IPS-18c (cell line): ENCODE data around the gene ARMC2.
"Not testable (repeated sequence)": the region's sequence is repeated elsewhere in the genome, so short reads cannot be mapped to it uniquely, and the experiment has no call there.

Experiments used
- H3K4me3 ChIP-seq: 2 replicates; pipeline ENCODE4 v1.7.0; 2013; ENCODE audit warnings: low read depth, mild to moderate bottlenecking, low read length, moderate library complexity; ENCODE audit not compliant: insufficient read depth
- H3K9me3 ChIP-seq: one replicate; pipeline ENCODE4 v1.6.1; 2013; ENCODE audit warnings: mild to moderate bottlenecking, low read length, moderate library complexity; ENCODE audit not compliant: control insufficient read depth, insufficient read depth

The ARMC2 gene

DNA sequence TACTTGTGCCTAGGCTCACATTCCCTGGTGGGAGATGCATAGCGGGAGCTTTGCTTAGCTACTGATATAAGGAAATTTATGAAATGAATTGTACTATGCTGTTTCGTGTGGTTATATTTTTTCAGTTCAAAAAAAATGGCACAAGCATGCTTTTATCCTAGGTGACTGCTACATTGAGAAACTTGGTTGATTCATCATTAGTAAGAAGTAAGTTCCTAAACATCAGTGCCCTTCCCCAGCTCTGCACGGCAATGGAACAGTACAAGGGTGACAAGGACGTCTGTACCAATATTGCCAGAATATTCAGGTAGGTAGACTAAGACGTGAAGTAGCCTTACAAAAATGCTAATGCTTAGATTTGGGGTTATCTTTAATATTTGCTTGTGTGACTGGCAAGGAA is 79.7 kb downstream of the ARMC2 start:
- no peak overlapping the region for H3K4me3 ChIP-seq
- H3K9me3 ChIP-seq: peaks cover 3% of the 10 kb centered on the region

DNA sequence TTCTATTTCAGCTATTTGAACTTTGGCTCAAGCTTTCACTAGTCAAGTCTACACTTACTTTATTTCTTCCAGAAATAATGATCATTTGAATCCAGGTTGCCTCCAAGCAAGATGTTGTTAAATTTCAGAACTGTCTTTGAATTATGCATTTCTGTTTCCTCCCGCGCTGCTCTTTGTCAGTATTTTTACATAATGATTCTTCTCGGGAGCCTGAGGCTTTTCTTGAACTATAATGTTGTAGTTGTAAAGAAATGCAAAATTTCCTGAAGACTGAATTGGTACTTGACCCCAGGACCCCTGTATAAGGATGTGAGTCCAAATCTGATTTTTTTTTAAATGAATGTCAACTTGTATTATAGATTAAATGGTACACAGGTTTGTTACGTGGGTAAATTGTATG is 80.4 kb downstream of the ARMC2 start:
- no peak overlapping the region for H3K4me3 ChIP-seq

DNA sequence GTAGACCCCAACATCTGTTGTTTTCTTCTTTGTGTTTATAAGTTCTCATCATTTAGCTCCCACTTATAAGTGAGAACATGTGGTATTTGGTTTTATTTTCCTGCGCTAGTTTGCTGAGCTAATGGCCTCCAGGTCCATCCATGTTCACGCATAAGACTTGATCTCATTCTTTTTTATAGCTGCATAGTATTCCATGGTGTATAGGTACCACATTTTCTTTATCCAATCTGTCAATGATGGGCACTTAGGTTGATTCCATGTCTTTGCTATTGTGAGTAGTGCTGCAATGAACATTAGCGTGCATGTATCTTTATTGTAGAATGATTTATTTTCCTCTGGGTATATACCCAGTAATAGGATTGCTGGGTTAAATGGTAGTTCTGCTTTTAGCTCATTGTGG is 82.9 kb downstream of the ARMC2 start:
- not testable (repeated sequence) for H3K4me3 ChIP-seq, H3K9me3 ChIP-seq

More for the DNA sequence above, 80.4 kb downstream of the ARMC2 start:
- peaks cover 3% of the 10 kb centered on the region for H3K9me3 ChIP-seq

DNA sequence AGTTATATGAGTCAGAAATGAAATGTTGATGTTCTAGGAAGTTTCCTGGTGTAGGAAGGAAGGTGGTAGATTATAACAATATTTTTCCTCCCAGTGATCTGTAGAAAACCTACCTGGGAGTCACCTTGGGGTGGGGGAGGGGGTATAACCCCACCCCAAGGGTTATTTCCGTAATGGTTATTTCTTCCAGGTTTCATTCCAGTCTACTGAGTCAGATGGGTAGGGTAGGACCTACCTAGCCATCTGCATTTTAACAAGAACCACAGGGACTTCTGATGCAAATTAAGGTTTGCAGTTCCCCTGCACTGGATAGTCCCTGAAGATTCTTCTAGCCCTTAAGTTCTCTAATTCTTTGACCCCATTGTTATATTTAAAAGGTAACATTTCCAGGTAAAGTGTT is 88.9 kb downstream of the ARMC2 start:
- H3K4me3 ChIP-seq: no peak overlapping the region

DNA sequence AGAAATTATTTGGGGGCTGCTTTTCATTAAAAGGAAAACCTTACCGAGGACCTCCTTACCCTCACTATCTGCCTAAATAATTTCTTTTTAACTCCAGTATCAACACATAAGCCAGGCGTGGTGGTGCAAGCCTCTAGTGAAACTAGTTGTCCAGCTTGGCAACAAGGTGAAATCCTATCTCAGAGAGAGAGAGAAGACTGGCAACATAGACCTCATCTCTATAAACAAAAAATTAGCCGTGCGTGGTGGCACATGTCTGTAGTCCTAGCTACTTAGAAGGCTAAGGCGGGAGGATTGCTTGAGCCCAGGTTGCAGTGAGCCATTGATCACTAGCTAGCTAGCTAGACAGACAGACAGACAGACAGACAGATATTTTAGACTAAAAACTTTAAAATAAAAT is 92.5 kb downstream of the ARMC2 start:
- Histone ChIP-seq H3K4me3 (no peak overlapping the region), H3K9me3 (no peaks in the 10 kb centered on the region)

More for the DNA sequence above, 88.9 kb downstream of the ARMC2 start:
- H3K9me3 ChIP-seq: no peaks in the 10 kb centered on the region

DNA sequence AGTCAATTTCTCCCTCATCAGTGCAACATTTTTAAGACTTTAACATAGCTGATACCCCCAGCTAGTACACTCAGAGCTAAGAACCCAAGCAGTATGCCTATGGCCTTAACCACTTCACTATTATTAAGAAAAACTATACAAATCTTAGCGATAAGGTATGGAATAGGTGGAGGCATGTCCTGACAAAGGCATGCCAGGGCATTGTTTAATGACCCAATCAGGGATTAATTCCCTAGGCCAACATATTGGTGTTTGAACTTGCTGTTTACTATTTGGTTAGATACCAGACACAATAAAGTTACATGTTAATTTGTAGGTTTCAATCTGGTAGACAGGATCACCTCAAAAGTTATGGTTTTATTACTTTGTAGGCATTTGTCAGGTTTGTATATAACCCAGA is 93.1 kb downstream of the ARMC2 start:
- Histone ChIP-seq H3K9me3 (no peaks in the 10 kb centered on the region), H3K4me3 (no peak overlapping the region)

DNA sequence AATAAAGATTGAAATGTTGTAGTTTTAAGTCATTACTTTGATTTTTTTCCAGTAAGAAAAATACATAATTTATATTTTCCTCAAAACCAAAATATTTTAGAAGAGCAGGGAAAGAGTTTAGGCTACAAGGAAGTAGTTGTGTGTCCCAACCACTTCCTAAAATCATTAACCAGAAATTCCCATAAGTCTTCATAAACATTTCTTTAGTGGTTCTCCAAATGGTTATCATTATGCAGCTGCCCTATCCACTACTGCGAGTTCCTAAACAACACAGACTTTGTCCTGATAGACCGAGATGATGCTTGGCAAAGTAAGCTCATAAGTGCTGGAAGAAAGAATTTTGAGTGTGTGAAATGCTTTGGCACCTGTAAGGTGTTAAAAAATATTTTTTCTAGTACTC is 93.6 kb downstream of the ARMC2 start:
- Histone ChIP-seq H3K9me3 (no peaks in the 10 kb centered on the region), H3K4me3 (no peak overlapping the region)

DNA sequence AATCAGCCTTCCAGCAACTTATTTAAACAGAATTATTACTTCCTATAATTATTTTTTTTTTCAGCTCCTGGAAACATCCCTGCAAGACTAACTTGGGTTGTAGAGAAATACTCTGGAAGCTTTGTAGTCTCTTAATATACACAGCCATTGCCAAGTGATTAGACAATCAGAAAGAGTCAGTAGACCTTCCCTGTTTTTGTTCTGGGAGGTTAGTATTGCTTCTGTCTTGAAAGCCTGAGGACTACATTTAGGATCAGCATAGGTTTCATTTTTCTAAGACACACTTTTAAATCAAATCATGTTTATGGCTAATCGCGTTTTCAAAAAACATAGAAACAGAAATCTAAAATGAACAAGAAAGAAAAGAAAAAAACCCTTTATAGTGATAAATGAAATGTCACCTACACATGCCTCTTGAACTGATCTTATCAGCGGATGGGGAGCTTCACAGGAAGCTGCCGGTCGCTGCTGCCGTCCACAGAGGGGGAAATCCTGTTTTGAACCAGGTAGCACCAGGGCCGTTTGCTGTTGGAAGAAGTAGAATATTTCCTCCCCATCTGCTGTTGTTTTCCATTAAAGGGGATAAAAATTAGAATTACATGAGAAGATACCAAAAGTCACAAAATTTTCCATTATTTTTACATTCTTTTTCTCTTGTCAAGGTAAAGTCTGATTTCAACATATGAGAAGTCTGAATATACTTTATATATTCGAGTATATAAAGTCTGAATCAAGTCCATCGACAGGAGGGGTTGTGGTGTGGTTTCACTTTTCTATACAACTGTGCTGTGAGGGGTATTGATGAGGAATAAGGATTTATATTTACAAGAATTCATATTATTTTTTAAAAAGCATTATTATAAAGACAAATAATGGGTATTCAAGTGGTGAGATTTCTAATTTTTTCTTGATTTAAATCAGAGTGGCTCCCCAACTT is 94.6 kb downstream of the ARMC2 start:
- H3K4me3 ChIP-seq: no peak overlapping the region
- no peaks in the 10 kb centered on the region for H3K9me3 ChIP-seq

DNA sequence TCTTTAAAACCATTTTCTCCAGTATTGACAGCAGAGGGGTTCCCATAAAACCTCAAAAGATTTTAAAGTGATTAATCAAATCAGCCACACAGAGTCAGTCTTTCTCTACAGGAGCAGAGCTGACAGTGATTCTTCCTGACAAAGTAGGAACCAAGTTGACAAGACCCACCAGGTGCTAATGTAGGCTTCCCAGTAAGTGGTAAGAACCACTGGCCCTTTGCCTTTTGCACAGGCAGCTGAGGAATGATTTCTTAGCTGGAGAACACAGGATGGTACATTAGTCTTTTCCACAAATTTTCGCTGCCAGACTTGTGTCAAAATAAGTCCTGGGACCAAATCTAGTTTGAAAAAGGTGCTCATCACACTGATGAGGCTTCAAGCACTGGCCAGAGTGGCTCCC is 95.8 kb downstream of the ARMC2 start:
- Histone ChIP-seq H3K9me3 (no peaks in the 10 kb centered on the region), H3K4me3 (no peak overlapping the region)

DNA sequence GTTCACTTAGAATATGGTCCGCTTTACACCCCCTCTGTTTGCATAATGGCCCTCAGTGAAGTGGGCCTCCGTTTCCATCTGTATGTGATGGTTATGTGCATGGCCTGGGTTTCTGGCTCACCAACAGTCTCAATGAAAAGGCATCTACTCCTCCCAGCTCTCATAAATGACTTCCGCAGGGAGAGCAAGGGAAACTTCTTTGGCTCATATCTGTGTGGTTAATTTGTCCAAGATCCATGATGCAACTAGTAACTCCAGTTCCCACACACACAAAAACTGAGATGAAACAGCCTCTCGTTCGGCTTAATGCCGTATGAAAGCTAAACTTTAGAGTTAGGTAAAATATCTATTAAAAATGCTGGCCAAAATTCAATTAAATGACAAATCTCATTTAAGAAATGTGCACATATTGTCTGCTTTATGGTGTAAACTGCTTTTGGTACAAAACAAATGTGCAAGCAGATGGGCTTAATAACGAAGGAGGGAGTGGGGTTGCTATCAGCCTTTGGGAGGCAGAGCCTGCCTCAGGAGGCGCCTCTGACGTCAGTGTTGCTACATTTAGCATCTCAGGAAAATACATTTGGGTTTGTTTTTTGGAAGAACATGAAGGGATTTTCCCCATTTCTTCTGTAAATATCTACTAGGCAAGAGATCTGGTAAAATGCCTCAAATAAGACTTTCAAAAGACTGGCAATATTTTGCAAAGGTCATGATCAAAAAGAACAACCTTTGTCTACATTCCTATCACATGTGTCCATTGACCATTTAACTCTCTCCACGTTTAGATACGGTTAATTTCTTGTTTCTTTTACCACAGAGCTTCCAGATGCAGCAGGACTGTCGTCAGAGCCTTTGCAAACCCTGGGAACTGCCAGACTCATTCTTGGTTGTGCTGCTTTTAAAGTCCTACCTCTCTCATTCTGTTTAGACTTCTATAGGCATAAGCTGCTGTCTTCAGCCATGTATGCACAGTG is 96.8 kb downstream of the ARMC2 start:
- no peak overlapping the region for H3K4me3 ChIP-seq
- H3K9me3 ChIP-seq: no peaks in the 10 kb centered on the region

DNA sequence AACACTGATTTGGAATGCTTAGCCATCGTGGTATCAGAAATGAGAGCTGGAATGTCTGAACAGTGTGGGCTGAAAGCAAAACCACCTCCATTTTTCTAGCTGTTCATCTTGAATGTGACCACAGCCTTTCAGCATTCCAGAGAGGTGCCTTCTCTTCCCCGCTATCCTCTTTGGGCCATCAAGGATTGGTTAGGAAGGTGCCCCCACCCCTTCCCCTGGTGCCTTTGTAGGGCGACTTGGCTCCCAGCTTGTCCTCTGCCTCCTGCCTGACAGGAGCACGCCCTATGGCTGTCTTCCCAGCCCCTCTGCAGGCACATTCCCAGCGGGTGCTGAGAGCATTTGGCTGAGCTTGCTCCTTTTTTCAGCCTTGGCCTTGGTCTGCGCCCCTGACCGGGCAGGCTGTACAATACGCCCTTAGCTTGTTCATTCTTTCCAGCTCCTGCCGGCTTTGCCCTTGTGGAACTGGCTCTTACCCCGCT is 97.5 kb downstream of the ARMC2 start:
- Histone ChIP-seq H3K9me3 (no peaks in the 10 kb centered on the region), H3K4me3 (no peak overlapping the region)

DNA sequence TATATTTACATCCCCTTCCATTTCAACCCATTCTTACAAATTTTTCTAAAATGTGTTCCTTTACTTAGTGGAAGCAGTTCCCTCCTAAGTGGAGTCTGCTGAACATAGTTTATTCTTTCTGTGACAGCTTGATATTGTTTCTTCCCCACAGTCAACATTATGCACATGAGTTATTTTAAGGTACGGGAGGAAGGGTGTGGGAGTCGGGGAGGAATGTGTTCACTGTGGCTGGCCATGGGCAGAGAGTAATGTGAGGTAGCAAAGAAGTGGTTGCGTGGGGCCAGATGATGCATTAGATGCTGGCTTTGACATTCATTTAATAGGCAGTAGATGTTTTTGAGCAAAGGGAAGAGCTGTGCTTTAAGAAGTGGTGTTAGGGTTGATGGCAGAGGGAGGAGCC is 98.5 kb downstream of the ARMC2 start:
- no peak overlapping the region for H3K4me3 ChIP-seq
- H3K9me3 ChIP-seq: no peaks in the 10 kb centered on the region

DNA sequence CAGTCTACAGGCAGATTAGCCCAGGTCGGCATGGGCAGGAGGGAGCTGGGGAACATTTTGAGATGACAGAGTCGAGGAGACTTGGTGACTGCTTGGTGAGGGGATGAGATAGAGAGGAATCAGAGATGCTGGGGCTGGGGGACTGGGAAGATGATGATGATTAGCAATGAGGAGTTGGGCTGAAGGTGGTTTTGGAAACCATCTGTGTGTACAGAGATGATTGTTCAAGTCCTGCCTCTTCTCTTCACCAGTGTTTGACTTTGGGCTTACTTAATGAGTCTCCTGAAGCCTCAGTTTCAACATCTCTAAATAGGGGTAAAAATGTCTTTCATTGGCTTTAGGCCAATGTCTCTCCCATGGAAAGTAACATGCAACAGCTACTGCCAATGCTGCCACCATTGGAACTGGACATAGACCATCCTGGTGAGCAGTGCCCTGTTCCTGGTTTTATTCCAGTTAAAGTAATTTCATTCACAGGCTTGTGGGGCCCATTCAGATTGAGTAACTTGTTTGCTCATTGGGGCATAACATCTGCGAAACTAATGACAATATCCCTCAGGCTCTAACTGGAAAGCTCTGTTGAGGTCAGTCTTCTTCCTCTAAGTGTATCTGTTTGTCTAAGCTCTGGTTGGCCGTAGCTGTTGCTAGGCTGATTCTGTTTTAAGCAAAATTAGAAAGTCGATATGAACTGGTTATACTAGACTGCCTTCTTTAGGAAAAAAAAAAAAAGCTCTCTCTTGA is 99.1 kb downstream of the ARMC2 start:
- H3K4me3 ChIP-seq: no peak overlapping the region

DNA sequence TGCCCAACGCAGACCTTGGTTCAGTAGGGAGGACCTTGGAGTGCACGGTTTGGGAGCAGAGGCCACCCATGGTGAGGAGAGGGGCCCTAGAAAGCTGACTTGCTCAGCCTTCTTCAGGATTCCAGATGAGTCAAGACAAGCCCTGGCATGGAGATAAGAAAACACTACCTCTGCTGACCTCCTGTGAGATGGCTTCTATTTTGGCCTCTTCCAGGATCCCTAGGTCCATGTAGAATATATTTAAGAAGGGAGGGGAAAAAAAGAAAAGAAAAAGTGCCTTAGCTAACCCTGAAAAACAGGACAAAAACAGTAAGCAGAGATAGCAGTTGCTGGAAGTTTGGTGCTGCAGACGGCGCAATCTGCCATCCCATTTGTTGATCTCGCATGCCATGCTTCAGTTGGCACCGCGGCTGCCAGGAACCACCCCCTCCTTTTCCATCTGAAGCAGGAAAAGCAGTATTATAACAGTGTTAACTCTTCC is 100.0 kb downstream of the ARMC2 start:
- H3K9me3 ChIP-seq: no peaks in the 10 kb centered on the region
- H3K4me3 ChIP-seq: no peak overlapping the region

More for the DNA sequence above, 99.1 kb downstream of the ARMC2 start:
- H3K9me3 ChIP-seq: no peaks in the 10 kb centered on the region

DNA sequence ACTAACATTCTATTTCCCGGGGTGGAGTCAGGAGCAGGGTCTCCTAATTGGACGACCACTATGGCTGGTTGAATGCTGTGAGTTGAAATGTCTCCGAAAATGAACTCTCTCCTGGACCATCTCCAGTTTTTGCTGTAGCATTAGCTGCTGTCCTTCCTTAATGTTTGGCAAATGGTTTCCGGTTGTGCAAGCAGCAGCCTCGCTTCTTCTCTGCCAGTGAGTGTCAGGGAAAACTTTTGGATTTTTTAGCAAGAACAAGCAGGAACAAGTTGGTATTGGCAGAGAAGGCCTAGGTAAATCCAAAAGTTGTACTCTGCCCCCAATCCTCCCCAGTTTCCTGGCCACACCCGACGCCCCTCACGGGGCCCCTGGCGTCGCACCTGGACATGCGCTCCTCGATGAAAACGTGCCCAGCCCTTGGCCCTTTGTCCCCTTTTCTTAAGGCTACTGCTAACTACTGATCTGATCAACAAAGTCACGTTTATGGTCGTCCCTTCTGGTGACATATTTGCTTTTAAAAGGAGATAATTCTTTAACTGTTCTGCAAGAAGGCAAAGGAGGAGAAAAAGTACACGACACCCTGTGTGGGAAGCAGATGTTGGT is 103.2 kb downstream of the ARMC2 start:
- Histone ChIP-seq H3K4me3 (no peak overlapping the region), H3K9me3 (no peaks in the 10 kb centered on the region)

DNA sequence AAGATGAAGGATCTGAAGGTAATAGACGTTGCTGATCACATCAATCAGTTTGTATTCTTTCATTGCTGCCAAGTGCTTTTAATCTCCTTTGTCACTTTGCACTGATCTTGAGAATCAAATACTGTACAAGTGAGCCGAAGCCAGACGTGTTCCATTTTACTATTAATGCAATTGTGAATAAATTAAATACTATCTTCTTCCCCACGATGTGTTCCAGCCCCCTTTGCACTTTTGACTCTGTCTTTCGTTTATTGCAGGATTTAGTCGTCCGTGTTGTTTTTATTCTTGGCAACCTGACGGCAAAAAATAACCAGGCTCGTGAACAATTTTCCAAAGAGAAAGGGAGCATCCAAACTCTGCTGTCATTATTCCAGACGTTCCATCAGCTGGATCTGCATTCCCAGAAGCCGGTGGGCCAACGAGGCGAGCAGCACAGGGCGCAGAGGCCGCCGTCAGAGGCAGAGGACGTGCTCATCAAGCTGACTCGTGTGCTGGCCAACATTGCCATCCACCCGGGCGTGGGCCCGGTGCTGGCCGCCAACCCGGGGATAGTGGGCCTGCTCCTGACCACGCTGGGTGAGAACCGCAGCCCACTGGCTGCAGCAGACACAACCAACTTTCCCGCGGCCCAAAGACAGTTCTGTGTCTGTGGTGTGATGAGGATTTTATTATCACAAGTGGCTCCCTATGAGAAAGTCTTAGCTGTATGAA is 104.7 kb downstream of the ARMC2 start:
- H3K9me3 ChIP-seq: no peaks in the 10 kb centered on the region
- H3K4me3 ChIP-seq: no peak overlapping the region
